A673 (cell line): ENCODE results near the gene NOL11. TPM values are rescaled to one million over a fixed set of nuclear protein-coding genes. Genes with fewer than 3 reads are reported as not detected.

Experiments
- BruUV-seq: library from RNA; stranded (reverse); fragments of 400-500 nt; replicated peaks from 2 replicates; lab custom pipeline; 2021; lab: Mats Ljungman, UMichigan
- CTCF ChIA-PET: fragments of 300-600 bp; sonication (Branson Sonifier 250); formaldehyde crosslinking; loops from one replicate; lab custom pipeline; 2022; ENCODE audit warnings: antibody characterized with exemption; lab: Charles Lee
- POLR2A ChIA-PET: fragments of 300-600 bp; sonication (Branson Sonifier 250); formaldehyde crosslinking; loops from one replicate; lab custom pipeline; 2022; ENCODE audit warnings: antibody characterized with exemption; ENCODE audit not compliant: low non-redundant PET; lab: Charles Lee
- DNase-seq: peaks from one replicate; pipeline ENCODE4 v3.0.0-alpha.2; 2015; ENCODE audit warnings: low spot score
- H3K27ac ChIP-seq: fragments of 200-600 bp; sonication (generic); 2 replicates; pipeline ENCODE4 v1.5.1; 2016; ENCODE audit warnings: mixed run types, low read depth, mild to moderate bottlenecking, mixed read lengths, antibody characterized with exemption, low read length; ENCODE audit not compliant: poor library complexity, severe bottlenecking
- H3K27me3 ChIP-seq: fragments of 200-600 bp; sonication (generic); replicated peaks from 2 replicates; pipeline ENCODE4 v1.6.1; 2017; ENCODE audit warnings: mixed run types, low read depth, mild to moderate bottlenecking, mixed read lengths, antibody characterized with exemption, low read length; ENCODE audit not compliant: insufficient read depth, poor library complexity
- H3K36me3 ChIP-seq: fragments of 200-600 bp; sonication (generic); 2 replicates; pipeline ENCODE4 v1.6.1; 2016; ENCODE audit warnings: mixed run types, mild to moderate bottlenecking, mixed read lengths, antibody characterized with exemption, low read length; ENCODE audit not compliant: insufficient read depth, poor library complexity, severe bottlenecking
- H3K4me1 ChIP-seq: fragments of 200-600 bp; sonication (generic); 2 replicates; pipeline ENCODE4 v1.6.1; 2017; ENCODE audit warnings: mixed run types, mild to moderate bottlenecking, mixed read lengths, antibody characterized with exemption, low read length; ENCODE audit not compliant: insufficient read depth, poor library complexity, severe bottlenecking
- H3K4me3 ChIP-seq: fragments of 200-600 bp; sonication (generic); 2 replicates; pipeline ENCODE4 v1.5.1; 2016; ENCODE audit warnings: low read depth, mixed run types, mild to moderate bottlenecking, mixed read lengths, low read length; ENCODE audit not compliant: poor library complexity, severe bottlenecking
- H3K9me3 ChIP-seq: fragments of 200-600 bp; sonication (generic); 2 replicates; pipeline ENCODE4 v1.6.1; 2016; ENCODE audit warnings: mixed run types, low read depth, mild to moderate bottlenecking, mixed read lengths, antibody characterized with exemption, low read length; ENCODE audit not compliant: poor library complexity, severe bottlenecking
- EZH2 ChIP-seq: fragments of 200-600 bp; sonication (generic); IDR thresholded peaks from 2 replicates; pipeline ENCODE4 v1.6.1; 2017; ENCODE audit warnings: borderline replicate concordance, low read depth, mild to moderate bottlenecking, mixed read lengths, antibody characterized with exemption, low read length; ENCODE audit not compliant: poor library complexity, severe bottlenecking
- intact Hi-C: fragments of 100-400 bp; cut with micrococcal nuclease; formaldehyde crosslinking; loops from one replicate; pipeline ENCODE4 v1.10.0; 2022; ENCODE audit not compliant: unreplicated experiment
- total RNA-seq: library from RNA; stranded (reverse); gene quantifications from 2 replicates; pipeline ENCODE4 v1.2.3, GENCODE V29; 2021
- TF ChIP-seq, protein P1 (sequence below): fragments of 300-800, 200-600 bp; sonication (generic); conservative IDR thresholded peaks from 2 replicates; pipeline ENCODE4 v1.5.1; 2017; ENCODE audit warnings: low read depth, mild to moderate bottlenecking, antibody characterized with exemption, low read length, moderate library complexity, mixed read lengths

The NOL11 gene
- total RNA-seq, 1 experiment from 2014 or later = 105 TPM

DNA sequence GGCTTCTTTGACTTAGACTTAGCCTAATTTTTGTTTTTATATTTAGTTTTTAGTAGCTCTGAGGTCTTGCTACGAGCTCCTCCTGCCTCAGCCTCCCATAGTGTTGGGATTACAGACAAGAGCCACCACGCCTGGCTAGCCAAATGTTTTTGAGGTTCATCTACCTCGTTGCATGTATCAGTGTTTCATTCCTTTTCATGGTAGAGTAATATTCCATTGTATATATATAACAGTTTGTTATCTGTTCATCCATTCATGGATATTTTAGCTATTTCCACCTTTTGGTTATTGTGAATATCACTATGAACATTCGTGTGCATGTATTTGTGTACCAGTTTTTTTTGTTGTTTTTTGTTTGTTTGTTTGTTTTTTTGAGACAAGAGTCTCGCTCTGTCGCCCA is 12.2 kb downstream of the NOL11 start:
- peaks cover 84% of the 10 kb centered on the region for H3K36me3 ChIP-seq
- no peak for DNase-seq
- H3K4me3 ChIP-seq = no peak overlapping the region
- H3K4me1 ChIP-seq = no peaks in the 10 kb centered on the region
- H3K9me3 ChIP-seq = peaks cover 4% of the 10 kb centered on the region
- H3K27ac ChIP-seq = no peak overlapping the region
- BruUV-seq = no TSS peak
- CTCF ChIA-PET = no interaction called here
- TF ChIP-seq, protein P1, sequence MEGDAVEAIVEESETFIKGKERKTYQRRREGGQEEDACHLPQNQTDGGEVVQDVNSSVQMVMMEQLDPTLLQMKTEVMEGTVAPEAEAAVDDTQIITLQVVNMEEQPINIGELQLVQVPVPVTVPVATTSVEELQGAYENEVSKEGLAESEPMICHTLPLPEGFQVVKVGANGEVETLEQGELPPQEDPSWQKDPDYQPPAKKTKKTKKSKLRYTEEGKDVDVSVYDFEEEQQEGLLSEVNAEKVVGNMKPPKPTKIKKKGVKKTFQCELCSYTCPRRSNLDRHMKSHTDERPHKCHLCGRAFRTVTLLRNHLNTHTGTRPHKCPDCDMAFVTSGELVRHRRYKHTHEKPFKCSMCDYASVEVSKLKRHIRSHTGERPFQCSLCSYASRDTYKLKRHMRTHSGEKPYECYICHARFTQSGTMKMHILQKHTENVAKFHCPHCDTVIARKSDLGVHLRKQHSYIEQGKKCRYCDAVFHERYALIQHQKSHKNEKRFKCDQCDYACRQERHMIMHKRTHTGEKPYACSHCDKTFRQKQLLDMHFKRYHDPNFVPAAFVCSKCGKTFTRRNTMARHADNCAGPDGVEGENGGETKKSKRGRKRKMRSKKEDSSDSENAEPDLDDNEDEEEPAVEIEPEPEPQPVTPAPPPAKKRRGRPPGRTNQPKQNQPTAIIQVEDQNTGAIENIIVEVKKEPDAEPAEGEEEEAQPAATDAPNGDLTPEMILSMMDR = no peak
- no peak for TF ChIP-seq EZH2
- H3K27me3 ChIP-seq = no peaks in the 10 kb centered on the region
- intact Hi-C loops = no loop called here
- POLR2A ChIA-PET = no interaction called here

DNA sequence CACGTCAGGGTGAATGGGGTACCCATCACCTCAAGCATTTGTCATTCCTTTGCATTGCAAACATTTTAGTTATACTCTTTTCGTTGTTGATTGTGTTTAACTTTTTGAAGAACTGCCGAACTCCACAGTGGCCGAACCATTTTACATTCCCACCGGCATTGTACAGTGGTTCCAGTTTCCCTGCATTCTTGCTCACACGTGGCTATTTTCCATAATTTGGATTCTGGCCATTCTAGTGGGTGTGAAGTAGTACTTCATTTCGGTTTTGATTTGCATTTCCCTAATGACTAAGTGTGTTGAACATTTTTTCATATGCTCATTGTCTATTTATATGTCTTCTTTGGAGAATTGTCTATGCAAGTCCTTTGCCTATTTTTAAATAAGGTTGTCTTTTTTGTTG is 13.0 kb downstream of the NOL11 start:
- H3K27ac ChIP-seq = no peak overlapping the region
- no peak for DNase-seq
- ChIA-PET CTCF (no interaction called here), POLR2A (no interaction called here)
- intact Hi-C loops = no loop called here
- no peaks in the 10 kb centered on the region for H3K4me1 ChIP-seq
- peaks cover 82% of the 10 kb centered on the region for H3K36me3 ChIP-seq
- no peak for TF ChIP-seq EZH2
- TF ChIP-seq, protein P1 = no peak
- no TSS peak for BruUV-seq
- H3K9me3 ChIP-seq = peaks cover 4% of the 10 kb centered on the region
- H3K27me3 ChIP-seq = no peaks in the 10 kb centered on the region
- H3K4me3 ChIP-seq = no peak overlapping the region

DNA sequence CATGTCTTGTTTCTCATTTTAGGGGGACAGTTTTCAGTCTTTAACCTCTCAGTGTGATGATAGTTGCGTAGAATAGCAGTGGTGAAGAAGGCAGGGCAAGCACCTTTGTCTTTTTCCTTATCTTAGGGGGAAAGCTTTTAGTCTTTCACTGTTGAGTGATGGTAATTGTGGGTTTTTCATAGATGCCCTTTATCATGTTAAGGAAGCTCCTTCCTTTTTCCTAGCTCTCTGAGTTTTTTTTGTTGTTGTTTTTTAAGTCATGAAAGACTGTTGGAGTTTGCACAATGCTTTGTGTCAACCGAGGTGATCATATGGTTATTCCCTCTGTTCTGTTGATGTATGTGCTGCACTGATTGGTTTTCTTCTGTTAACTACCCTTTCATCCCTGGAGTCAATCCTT is 15.7 kb downstream of the NOL11 start:
- POLR2A ChIA-PET = no interaction called here
- Histone ChIP-seq H3K27ac (no peak overlapping the region), H3K27me3 (no peaks in the 10 kb centered on the region), H3K4me3 (no peak overlapping the region), H3K4me1 (no peaks in the 10 kb centered on the region), H3K9me3 (peaks cover 4% of the 10 kb centered on the region), H3K36me3 (peaks cover 87% of the 10 kb centered on the region)
- intact Hi-C loops = no loop called here
- no TSS peak for BruUV-seq
- no peak for DNase-seq
- TF ChIP-seq, protein P1 = no peak
- TF ChIP-seq EZH2 = no peak
- CTCF ChIA-PET = no interaction called here
